B cell (primary cell): ENCODE measurements around the gene WDR70. TPM values are rescaled to one million over a fixed set of nuclear protein-coding genes. Genes with fewer than 3 reads are reported as not detected.

Experiments used
- ATAC-seq: fragments of 200-7000 bp; cut with Tn5 transposase; one replicate; pipeline ENCODE4 v1.10.0; 2021; ENCODE audit warnings: low read depth, mild to moderate bottlenecking, moderate number of reproducible peaks, moderate library complexity
- CTCF ChIA-PET: fragments of 350-600 bp; sonication (Branson Sonifier 250); formaldehyde crosslinking; loops from one replicate; lab custom pipeline; 2021; ENCODE audit warnings: antibody characterized with exemption, inconsistent platforms; lab: Charles Lee
- POLR2A ChIA-PET: fragments of 350-600 bp; sonication (Branson Sonifier 250); formaldehyde crosslinking; loops from one replicate; lab custom pipeline; 2021; ENCODE audit warnings: antibody characterized with exemption; lab: Charles Lee
- DNase-seq: peaks from one replicate; pipeline ENCODE4 v3.0.0; 2013
- H2AFZ ChIP-seq: 2 replicates; pipeline ENCODE4 v1.6.1; 2012; ENCODE audit warnings: mild to moderate bottlenecking, low read depth, low read length; ENCODE audit not compliant: insufficient read depth, poor library complexity, severe bottlenecking
- H3K27ac ChIP-seq, 2 donors: 1 replicate in 1 of 2; 2 replicates in 1 of 2; pipeline ENCODE4 v1.5.1; 2012 to 2013; ENCODE audit warnings: low read length in 2 of 2, mild to moderate bottlenecking in 2 of 2, moderate library complexity in 1 of 2
- H3K27me3 ChIP-seq, 4 experiments: fragments of 200-600 bp in 1 of 4; sonication (generic) in 1 of 4; replicated peaks in 1 of 4; 1 replicate in 2 of 4; 2 replicates in 2 of 4; pipeline versions ENCODE4 v1.6.1 to v1.7.0; 2013 to 2016; ENCODE audit warnings: low read length in 3 of 4, mild to moderate bottlenecking in 2 of 4, mixed read lengths in 1 of 4, moderate library complexity in 1 of 4; ENCODE audit not compliant: insufficient read depth in 4 of 4, control insufficient read depth in 3 of 4; ENCODE audit errors: control extremely low read depth in 1 of 4
- H3K36me3 ChIP-seq, 2 experiments: replicated peaks in 1 of 2; 1 replicate in 1 of 2; 2 replicates in 1 of 2; pipeline versions ENCODE4 v1.6.1 to v1.7.1; 2013; ENCODE audit warnings: low read length in 1 of 2; ENCODE audit not compliant: insufficient read depth in 2 of 2, control insufficient read depth in 1 of 2; ENCODE audit errors: control extremely low read depth in 1 of 2, extremely low read depth in 1 of 2
- H3K4me1 ChIP-seq, 2 donors: fragments of 200-600 bp in 1 of 2; sonication (generic) in 1 of 2; 1 replicate in 1 of 2; 2 replicates in 1 of 2; pipeline versions ENCODE4 v1.5.1 to v1.6.1; 2013 to 2017; ENCODE audit warnings: low read length in 2 of 2; ENCODE audit not compliant: control insufficient read depth in 2 of 2, insufficient read depth in 2 of 2
- H3K4me2 ChIP-seq: replicated peaks from 2 replicates; pipeline ENCODE3; 2012; ENCODE audit warnings: mild to moderate bottlenecking, low read depth, low read length; ENCODE audit not compliant: poor library complexity, severe bottlenecking
- H3K4me3 ChIP-seq, 5 experiments: fragments of 200-600 bp in 1 of 5; sonication (generic) in 1 of 5; 1 replicate in 3 of 5; 2 replicates in 2 of 5; pipeline versions ENCODE4 v1.5.1 to v1.7.0; 2011 to 2016; ENCODE audit warnings: low read length in 4 of 5, mild to moderate bottlenecking in 4 of 5, low read depth in 2 of 5, control low read depth in 1 of 5, moderate library complexity in 1 of 5; ENCODE audit not compliant: insufficient read depth in 1 of 5; ENCODE audit errors: control extremely low read depth in 1 of 5, extremely low read depth in 1 of 5
- H3K79me2 ChIP-seq: fragments of 200-600 bp; sonication (generic); one replicate; pipeline ENCODE4 v1.6.0; 2016; ENCODE audit warnings: low read length; ENCODE audit not compliant: control insufficient read depth, insufficient read depth
- H3K9ac ChIP-seq: fragments of 200-600 bp; sonication (generic); 2 replicates; pipeline ENCODE4 v1.6.1; 2017; ENCODE audit warnings: mild to moderate bottlenecking, low read length, moderate library complexity
- H3K9me3 ChIP-seq, 3 donors: one replicate each; pipeline versions ENCODE4 v1.6.1 to v1.7.1; 2013; ENCODE audit warnings: low read length in 2 of 3; ENCODE audit not compliant: control insufficient read depth in 2 of 3, insufficient read depth in 1 of 3; ENCODE audit errors: control extremely low read depth in 1 of 3
- H4K20me1 ChIP-seq: 2 replicates; pipeline ENCODE4 v1.6.0; 2012; ENCODE audit warnings: mild to moderate bottlenecking, low read length; ENCODE audit not compliant: insufficient read depth, control insufficient read depth, poor library complexity, severe bottlenecking
- H3K27ac Mint-ChIP-seq: one replicate; pipeline ENCODE4 v1.8.0; 2021; ENCODE audit warnings: mixed read lengths
- H3K27me3 Mint-ChIP-seq: one replicate; pipeline ENCODE4 v1.8.0; 2021; ENCODE audit warnings: mixed read lengths
- H3K4me1 Mint-ChIP-seq: one replicate; pipeline ENCODE4 v1.8.0; 2021; ENCODE audit warnings: mixed read lengths
- H3K4me3 Mint-ChIP-seq: one replicate; pipeline ENCODE4 v1.8.0; 2021; ENCODE audit warnings: mixed read lengths
- H3K9me3 Mint-ChIP-seq: one replicate; pipeline ENCODE4 v1.8.0; 2022; ENCODE audit warnings: mixed read lengths; ENCODE audit not compliant: insufficient read depth
- EZH2 ChIP-seq: IDR thresholded peaks from 2 replicates; pipeline ENCODE4 v1.6.1; 2012; ENCODE audit warnings: borderline replicate concordance, low read depth, mild to moderate bottlenecking, moderate library complexity, low read length; ENCODE audit not compliant: insufficient read depth, poor library complexity, severe bottlenecking
- WGBS: methylation state at CpG from one replicate; pipeline ENCODE4 v1.1.5; 2013; ENCODE audit warnings: missing lambda C conversion rate; ENCODE audit not compliant: insufficient coverage; 5-methylcytosine and 5-hydroxymethylcytosine counted together
- intact Hi-C: fragments of 100-400 bp; cut with micrococcal nuclease; formaldehyde crosslinking; loops from one replicate; pipeline ENCODE4 v1.10.0; 2022
- polyA plus RNA-seq: library from polyadenylated mRNA; depleted of rRNA; stranded (reverse); fragments of >200 nt; gene quantifications from 2 replicates; pipeline ENCODE4 v1.2.3, GENCODE V29; 2012
- total RNA-seq, 2 donors: library from RNA; stranded (reverse); fragments of 120-200 nt in 1 of 2; gene quantifications; 1 replicate in 1 of 2; 2 replicates in 1 of 2; pipeline versions ENCODE4 v1.2.3 to v1.2.4, GENCODE V29; 2013 to 2022
- TF ChIP-seq, protein P1 (sequence below): fragments of 200-600 bp; IDR thresholded peaks from one replicate; pipeline ENCODE4 v1.8.0; 2022; ENCODE audit warnings: antibody characterized with exemption, mild to moderate bottlenecking

WDR70 gene
- total and polyA plus RNA-seq, 2 donors (not counting 1 experiment from before 2014, with no cell fraction given): 12.8 to 46.8 TPM

DNA sequence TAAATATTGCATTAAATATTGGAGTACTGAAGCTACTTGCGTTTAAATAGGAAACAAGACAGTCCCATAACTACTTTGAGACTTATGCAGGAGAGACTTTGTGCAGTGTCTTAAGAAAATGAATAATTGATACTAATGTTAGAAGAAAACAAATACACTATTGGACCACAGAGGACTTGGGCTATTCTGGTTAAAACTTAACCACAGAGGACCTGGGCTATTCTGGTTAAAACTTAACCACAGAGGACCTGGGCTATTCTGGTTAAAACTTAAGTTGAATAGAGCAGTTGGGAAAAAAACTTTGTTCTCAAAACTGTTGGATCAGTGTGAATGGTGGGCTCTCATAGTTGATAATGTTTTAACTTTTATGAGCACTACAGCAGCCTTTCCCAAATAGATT is 141.7 kb downstream of the WDR70 start:
- POLR2A ChIA-PET: no interaction called here
- CTCF ChIA-PET: no interaction called here
- no peaks in the 10 kb centered on the region for H4K20me1 ChIP-seq
- H3K9me3 ChIP-seq: peaks cover 0 to 18% (median 0%) of the 10 kb centered on the region in 3 donors
- Mint-ChIP-seq H3K27me3 (no peaks in the 10 kb centered on the region), H3K4me3 (no peak overlapping the region), H3K4me1 (no peaks in the 10 kb centered on the region), H3K27ac (no peak overlapping the region), H3K9me3 (no peaks in the 10 kb centered on the region)
- no peaks in the 10 kb centered on the region for H3K4me1 ChIP-seq
- ATAC-seq: no peak
- H3K79me2 ChIP-seq: no peaks in the 10 kb centered on the region
- no CpG with 5 or more reads among the region's 1 CpG for WGBS
- no peak overlapping the region for H3K4me2 ChIP-seq
- no peak for DNase-seq
- intact Hi-C loops: no loop called here
- H2AFZ ChIP-seq: no peak overlapping the region
- no peak overlapping the region for H3K9ac ChIP-seq
- peaks cover 3 to 5% of the 10 kb centered on the region in 2 experiments for H3K36me3 ChIP-seq
- no peak overlapping the region for H3K4me3 ChIP-seq
- H3K27me3 ChIP-seq: no peaks in the 10 kb centered on the region
- TF ChIP-seq, protein P1, sequence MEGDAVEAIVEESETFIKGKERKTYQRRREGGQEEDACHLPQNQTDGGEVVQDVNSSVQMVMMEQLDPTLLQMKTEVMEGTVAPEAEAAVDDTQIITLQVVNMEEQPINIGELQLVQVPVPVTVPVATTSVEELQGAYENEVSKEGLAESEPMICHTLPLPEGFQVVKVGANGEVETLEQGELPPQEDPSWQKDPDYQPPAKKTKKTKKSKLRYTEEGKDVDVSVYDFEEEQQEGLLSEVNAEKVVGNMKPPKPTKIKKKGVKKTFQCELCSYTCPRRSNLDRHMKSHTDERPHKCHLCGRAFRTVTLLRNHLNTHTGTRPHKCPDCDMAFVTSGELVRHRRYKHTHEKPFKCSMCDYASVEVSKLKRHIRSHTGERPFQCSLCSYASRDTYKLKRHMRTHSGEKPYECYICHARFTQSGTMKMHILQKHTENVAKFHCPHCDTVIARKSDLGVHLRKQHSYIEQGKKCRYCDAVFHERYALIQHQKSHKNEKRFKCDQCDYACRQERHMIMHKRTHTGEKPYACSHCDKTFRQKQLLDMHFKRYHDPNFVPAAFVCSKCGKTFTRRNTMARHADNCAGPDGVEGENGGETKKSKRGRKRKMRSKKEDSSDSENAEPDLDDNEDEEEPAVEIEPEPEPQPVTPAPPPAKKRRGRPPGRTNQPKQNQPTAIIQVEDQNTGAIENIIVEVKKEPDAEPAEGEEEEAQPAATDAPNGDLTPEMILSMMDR: no peak
- TF ChIP-seq EZH2: no peak
- no peak overlapping the region for H3K27ac ChIP-seq

DNA sequence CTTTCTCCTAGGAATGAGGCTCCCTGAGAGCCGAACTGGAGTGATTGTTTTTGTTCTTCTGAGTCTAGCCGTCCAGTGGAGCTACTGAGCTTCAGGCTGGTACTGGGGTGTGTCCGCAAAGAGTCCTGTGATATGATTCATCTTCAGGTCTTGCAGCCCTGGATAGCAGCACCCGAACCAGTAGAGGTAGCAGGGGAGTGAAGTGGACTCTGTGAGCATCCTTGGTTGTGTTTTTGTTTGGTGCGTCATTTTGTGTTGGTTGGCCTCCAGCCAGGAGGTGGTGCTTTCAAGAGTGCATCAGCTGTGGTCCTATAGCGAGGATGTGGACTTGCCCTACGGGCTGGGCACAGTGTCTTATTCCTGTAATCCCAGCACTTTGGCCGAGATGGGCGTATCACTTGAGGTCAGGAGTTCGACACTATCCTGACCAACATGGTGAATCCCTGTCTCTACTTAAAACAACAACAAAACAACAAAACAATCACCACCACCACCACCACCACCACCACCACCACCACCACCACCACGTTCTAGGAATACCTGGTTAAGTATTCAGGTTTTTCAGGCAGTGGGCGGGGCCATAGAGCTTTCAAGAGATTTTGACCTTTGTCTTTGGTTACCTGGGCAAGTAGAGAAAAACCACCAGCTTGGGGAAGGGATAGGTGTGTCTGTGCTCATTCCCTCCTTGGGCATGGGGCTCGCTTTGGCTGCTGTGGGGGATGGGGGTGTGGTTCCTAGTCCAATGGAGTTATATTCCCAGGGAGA is 154.0 kb downstream of the WDR70 start:
- H3K27ac ChIP-seq: no peak overlapping the region
- no peaks in the 10 kb centered on the region for H3K4me1 ChIP-seq
- no peak overlapping the region for H3K4me2 ChIP-seq
- no peak overlapping the region for H3K4me3 Mint-ChIP-seq
- no peak overlapping the region for H3K9ac ChIP-seq
- no peaks in the 10 kb centered on the region for H3K79me2 ChIP-seq
- CTCF ChIA-PET: no interaction called here
- 95% methylated on average over 10 of the region's 13 CpGs for WGBS
- POLR2A ChIA-PET: no interaction called here
- H2AFZ ChIP-seq: no peak overlapping the region
- peaks cover 0 to 5% of the 10 kb centered on the region in 2 experiments for H3K36me3 ChIP-seq
- H3K9me3 Mint-ChIP-seq: peaks cover 7% of the 10 kb centered on the region
- no peaks in the 10 kb centered on the region for H3K4me1 Mint-ChIP-seq
- no peak for ATAC-seq
- H3K9me3 ChIP-seq: no peaks in the 10 kb centered on the region
- no peak for DNase-seq
- no peak overlapping the region for H3K4me3 ChIP-seq
- intact Hi-C loops: no loop called here
- no peaks in the 10 kb centered on the region for H3K27me3 ChIP-seq
- no peaks in the 10 kb centered on the region for H4K20me1 ChIP-seq
- TF ChIP-seq, protein P1: no peak
- TF ChIP-seq EZH2: no peak
- no peaks in the 10 kb centered on the region for H3K27me3 Mint-ChIP-seq
- no peak overlapping the region for H3K27ac Mint-ChIP-seq
